HG03280 (cell line): Measurements from ENCODE around the gene TMEM175.

ENCODE experiments used
- ATAC-seq: cut with Tn5 transposase; IDR thresholded peaks from one replicate; pipeline ENCODE4 v1.9.1; 2021; ENCODE audit warnings: mild to moderate bottlenecking, moderate library complexity; ENCODE audit not compliant: unreplicated experiment

The TMEM175 gene

DNA sequence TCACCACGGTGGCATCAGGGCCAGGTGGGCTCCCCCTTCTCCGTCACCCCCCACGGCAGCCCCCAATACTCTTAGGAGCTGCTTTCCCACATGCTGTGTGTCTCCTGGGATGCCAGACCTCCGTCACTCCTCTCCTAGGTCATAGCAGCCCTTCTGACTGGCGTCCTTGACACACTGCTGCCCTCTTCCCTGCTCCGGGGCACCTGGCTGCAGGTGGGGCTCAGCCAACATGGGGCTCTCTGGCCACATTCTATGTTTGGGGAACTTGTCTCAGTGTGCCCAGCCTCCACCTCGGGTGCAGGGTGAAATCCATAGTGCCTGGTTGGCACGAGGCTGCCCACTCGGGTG lies 13.8 kb downstream of the TMEM175 start:
- no peak for ATAC-seq

GRCh38 chr4:946517-947471 lies 14.5 kb downstream of the TMEM175 start:
- no peak for ATAC-seq

DNA sequence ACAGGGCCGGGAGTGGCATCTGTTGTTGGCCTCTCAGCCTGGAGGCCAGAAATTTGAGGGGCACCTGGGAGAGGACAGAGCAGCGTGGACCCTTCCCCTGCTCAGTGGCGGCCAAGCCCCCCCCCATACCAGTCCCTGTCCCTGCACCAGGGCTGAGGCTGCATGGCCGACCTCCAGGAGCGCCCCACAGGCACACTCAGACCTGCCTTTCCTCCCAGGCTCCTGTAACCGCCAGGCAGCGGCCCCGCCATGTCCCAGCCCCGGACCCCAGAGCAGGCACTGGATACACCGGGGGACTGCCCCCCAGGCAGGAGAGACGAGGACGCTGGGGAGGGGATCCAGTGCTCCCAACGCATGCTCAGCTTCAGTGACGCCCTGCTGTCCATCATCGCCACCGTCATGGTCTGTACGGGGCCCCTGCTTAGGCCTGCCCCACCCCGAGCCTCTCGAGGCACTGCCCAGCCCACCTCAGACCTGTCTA lies 15.3 kb downstream of the TMEM175 start:
- ATAC-seq = no peak

GRCh38 chr4:948101-948935 lies 16.1 kb downstream of the TMEM175 start:
- ATAC-seq = no peak

DNA sequence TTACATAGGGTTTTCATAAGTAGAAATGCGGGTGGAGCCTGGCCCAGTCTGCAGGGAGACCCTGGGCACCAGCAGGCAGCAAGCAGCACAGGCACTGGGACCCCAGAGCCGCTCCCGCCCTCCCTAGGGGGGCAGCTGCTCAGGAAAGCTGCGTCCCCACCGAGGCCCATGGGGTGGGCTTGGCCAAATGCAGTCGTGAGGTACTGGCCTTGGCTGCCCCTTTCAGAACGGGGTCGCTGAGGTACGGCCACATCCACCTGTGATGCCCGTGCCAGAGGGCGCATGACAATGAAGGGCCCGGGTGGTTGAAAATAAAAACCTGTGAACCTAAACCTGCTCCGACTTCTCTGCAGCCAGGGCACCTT lies 16.7 kb downstream of the TMEM175 start:
- ATAC-seq = no peak

DNA sequence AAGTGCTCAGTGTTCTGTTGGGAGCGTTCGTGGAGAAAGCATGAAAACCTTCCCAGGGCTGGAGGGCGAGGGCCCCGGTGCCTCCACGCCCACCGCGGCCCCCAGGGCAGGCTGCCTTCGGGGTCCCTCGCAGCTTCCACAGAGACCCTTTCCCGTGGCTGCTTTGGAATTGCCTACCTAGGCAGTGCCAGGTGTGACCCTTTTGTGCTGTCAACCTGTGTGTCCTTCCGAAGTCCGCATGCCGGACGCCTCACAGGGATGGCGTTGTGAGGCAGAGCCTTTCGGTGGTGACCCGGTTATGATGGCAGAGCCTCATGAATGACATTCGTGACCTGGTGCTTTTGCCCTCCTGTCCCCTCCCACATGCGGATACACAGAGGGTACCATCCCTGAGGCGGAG lies 17.4 kb downstream of the TMEM175 start:
- ATAC-seq = no peak

DNA sequence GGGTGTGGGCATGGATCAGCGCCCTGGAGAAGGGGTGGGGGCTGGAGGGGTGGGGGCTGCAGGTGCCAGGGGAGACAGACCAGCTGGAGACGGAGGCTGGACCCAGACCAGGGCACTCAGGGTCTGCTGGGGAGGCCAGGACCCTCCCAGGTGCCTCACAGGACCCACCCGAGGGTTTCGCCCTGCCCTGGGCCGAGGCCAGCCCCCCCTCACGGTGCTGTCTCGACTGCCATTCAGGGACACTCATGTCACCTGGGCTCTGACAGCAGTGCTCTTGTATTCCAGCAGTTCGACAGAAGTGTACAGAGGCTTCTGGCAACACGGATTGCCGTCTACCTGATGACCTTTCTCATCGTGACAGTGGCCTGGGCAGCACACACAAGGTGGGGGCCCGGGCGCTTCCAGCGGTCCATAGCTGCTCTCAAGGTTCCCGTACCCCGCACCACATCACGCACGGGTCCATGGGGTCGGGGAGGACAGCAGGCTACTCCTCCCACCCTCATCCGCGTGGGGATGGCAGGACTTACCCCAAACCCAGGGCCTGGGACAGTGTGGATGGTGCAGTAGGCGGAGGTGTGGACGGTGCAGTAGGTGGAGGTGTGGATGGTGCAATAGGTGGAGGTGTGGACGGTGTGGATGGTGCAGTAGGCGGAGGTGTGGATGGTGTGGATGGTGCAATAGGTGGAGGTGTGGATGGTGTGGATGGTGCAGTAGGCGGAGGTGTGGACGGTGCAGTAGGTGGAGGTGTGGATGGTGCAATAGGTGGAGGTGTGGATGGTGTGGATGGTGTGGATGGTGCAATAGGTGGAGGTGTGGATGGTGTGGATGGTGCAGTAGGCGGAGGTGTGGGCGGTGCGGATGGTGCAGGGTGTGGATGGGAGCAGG lies 18.1 kb downstream of the TMEM175 start:
- ATAC-seq = no peak

DNA sequence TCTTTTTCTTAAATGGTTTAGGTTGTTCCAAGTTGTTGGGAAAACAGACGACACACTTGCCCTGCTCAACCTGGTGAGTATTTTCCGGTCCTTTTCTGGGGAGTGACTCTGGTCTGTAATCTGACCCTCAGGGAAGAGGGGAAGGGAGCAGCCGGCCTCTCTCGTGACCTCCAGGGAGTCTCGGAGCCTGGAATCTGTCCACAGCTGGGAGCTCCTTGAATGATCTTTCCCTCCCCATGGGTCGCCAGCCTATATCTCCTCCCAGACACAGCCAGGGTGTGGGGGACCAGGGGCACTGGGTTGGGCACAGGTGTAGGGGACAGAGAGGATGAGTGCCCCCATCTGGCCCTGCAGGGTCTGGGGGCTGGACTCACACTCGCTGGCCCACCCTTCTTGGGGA lies 18.9 kb downstream of the TMEM175 start:
- ATAC-seq = no peak

DNA sequence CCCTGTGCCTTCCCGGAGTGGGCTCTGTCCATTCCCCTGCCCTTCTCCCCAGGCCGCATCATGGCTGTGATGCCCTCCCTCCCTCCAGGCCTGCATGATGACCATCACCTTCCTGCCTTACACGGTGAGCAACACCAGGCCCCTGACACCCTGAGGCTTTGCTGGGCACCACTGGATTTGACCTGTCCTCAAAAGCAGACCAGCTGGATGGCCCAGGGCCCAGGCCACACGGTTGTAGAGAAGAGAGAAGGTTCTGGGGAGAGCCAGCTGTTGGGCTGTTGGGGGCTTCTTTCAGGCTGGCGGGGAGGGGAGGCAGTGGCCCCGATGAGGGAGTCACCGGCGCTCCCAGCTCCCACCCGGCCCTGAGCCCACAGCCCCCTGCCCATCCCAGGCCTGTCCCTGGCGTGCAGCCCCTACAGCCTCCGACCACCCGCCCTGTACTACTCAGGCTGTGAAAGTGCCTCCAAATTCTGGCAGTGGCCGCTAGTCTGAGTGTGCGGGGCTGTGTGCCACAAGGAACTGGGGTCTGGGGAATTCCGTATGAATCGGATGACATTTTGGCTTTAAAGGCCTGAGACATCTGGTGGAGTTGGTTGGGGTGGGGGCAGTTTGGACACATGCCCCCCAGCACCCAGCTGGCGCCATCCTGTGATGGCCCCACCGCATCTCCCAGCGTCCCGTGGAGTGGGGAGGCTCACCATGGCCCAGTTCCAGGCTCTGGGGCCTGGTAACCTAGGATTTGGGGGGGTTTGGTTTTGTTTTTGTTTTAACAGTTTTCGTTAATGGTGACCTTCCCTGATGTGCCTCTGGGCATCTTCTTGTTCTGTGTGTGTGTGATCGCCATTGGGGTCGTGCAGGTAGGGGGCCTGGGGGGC lies 19.6 kb downstream of the TMEM175 start:
- ATAC-seq = no peak

DNA sequence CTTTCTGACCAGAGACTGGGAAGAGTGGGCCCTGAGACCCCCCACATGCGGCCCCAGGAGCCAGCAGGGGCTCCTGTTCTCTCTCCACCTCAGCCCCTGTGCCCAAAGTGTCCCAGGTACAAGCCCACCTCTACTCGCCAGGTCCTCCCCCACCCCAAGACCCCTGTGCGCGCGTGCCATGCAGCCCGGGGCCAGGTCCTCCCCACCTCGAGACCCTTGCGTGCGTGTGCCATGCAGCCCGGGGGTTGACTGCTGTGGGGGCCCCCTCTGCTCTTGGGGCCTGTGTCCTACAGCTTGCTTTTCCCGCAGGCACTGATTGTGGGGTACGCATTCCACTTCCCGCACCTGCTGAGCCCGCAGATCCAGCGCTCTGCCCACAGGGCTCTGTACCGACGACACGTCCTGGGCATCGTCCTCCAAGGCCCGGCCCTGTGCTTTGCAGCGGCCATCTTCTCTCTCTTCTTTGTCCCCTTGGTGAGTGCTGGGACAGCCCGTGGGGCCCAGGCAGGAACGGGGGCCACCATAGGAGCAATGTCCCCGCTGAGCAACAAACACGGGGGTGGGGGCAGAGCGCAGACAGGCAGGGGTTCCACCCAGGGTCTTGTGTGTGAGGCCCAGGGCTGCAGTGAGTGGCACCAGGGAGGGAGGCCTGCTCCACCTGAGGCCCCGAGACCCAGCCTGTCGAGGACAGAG lies 20.8 kb downstream of the TMEM175 start:
- ATAC-seq = no peak

DNA sequence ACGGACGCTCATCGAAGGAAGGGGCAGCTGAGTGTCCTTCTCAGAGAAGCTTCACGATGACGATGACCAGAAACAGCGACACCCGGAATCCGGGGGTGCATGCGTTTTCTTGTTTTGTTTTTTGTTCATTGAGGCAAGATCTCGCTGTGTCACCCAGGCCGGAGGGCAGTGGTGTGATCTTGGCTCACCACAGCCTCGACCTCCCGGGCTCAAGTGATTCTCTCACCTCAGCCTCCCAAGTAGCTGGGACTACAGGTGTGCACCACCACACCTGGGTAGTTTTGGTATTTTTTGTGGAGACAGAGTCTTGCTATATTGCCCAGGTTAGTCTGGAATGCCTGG lies 21.3 kb downstream of the TMEM175 start:
- ATAC-seq = no peak

DNA sequence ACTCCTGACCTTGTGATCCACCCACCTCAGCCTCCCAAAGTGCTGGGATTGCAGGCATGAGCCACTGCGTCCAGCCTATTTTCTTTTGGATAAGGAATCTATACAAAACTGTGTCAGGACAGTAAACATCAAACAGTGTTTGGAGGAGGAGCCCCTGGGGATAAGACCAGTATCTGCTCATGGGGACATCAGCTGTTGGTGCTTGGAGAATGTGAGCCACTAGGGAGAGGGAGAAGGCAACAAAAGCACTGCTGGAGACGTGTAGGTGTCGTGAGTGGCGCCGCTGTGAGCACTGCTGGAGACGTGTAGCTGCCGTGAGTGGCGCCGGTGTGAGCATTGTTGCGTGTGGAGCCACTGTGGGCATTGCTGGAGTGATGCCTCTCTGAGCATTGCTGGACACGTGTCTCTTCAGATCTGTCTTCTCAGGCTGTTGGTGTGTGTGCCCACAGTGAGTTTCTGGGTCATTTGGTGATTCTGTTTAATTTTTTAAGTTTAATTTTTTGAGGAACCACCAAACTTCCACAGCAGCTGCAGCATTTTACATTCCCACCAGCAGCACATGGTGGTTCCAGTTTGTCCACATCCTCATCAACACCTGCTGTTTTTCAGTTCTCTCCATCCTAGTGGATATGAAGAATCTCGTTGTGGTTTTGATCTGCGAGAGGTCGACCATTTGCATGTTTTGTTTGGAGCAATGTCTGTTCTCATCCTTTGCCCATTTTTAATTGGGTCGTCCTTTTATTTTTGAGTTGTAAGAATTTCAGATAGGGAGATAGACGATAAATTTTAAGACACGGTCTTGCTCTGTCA lies 22.2 kb downstream of the TMEM175 start:
- ATAC-seq = no peak

GRCh38 chr4:955161-955921 lies 23.1 kb downstream of the TMEM175 start:
- ATAC-seq = no peak

DNA sequence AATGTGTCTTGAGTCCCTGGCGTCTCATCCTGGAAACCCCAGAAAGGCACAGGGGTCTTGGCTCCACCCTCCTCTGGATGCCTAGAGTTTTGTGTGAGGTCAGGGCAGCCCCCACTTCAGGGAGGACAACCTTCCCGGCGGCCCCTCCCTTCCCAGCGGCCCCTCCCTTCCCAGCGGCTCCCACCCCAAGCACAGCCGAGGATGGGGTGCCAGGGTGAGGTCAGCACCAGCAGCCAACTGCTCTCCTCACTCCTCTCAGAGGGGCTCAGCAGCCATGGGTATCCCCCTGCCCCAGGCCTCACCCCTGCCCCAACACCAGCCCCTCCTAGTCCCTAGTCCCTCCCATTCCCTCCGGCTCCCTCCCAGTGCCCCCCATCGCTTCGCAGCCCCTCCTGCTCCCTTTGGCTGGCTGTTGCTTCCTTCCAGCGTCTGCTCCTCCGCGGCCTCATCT lies 23.7 kb downstream of the TMEM175 start:
- ATAC-seq = no peak

- ATAC-seq = no peak
Measured at GRCh38 chr4:956531-957230, 24.4 kb downstream of the TMEM175 start.

DNA sequence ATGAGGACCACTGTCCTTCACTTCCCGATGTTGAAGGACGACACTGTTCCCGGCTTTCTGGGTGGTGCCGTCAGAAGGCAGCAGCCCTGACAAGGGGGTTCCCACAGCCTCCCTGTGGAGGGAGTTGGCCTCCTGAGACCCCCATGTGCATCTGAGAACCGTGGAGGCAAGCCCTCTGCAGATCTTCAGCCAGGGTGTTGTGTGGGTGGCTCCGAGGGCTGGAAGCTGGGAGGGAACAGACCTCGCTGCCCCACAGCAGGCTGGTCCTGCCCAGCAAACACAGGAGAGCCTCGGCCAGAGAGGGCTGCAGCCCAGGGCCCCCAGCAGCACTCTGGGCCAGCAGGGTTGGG lies 24.9 kb downstream of the TMEM175 start:
- ATAC-seq = no peak

GRCh38 chr4:957581-958313 lies 25.5 kb downstream of the TMEM175 start:
- ATAC-seq = no peak
